Muscle of leg (tissue), 9 donors: Measurements from ENCODE around the gene GRAMD1B. TPM values are rescaled to one million over a fixed set of nuclear protein-coding genes. Genes with fewer than 3 reads are reported as not detected.

Experiments
- polyA plus RNA-seq, 8 donors: library from polyadenylated mRNA; unstranded; fragments of 120-200 nt; gene quantifications; one replicate each; pipeline versions ENCODE4 v1.2.1 to v1.2.3, GENCODE V29; 2013; ENCODE audit warnings: inconsistent platforms in 1 of 8, low replicate concordance in 1 of 8; ENCODE audit not compliant: insufficient read length in 8 of 8, insufficient read depth in 1 of 8
- total RNA-seq: library from RNA; stranded (reverse); fragments of 120-200 nt; gene quantifications from one replicate; pipeline ENCODE4 v1.2.4, GENCODE V29; 2013

Gene GRAMD1B
- total and polyA plus RNA-seq, 9 donors, result 6.9 to 10.9 (median 8.7) TPM

Other genes with a start within 250 kb of the GRAMD1B start
- gene CLMP, start 235.0 kb upstream of the GRAMD1B start, total RNA-seq, result 13.9 TPM
- gene CLMP, start 235.0 kb upstream of the GRAMD1B start, polyA plus RNA-seq, result 10 to 100 TPM; 12.7 to 27.4 (median 18.1) TPM
- 12.8 TPM for gene SCN3B, start 224.4 kb downstream of the GRAMD1B start, total RNA-seq
- gene SCN3B, start 224.4 kb downstream of the GRAMD1B start, polyA plus RNA-seq, result 10 to 100 TPM; 18.4 to 28.2 (median 19.3) TPM